ENCODE data around the gene IL37. TPM values are rescaled to one million over a fixed set of nuclear protein-coding genes. Genes with fewer than 3 reads are reported as not detected.

Gene IL37
- total RNA-seq, 1 experiment from 2014 or later, result not detected

- no peak for DNase-seq (ENCODE audit: unreplicated experiment)
- no TSS peak for BruUV-seq (replicated peaks)
- Mint-ChIP-seq H3K9me3 (ENCODE audit: unreplicated experiment) (no peaks in the 10 kb centered on the region), H3K4me1 (ENCODE audit: insufficient read depth, unreplicated experiment) (peaks cover 35% of the 10 kb centered on the region), H3K27ac (ENCODE audit: low read depth, unreplicated experiment) (peak overlapping the region; percentile 69), H3K27me3 (ENCODE audit: insufficient read depth, unreplicated experiment) (no peaks in the 10 kb centered on the region), H3K36me3 (ENCODE audit: insufficient read depth, unreplicated experiment) (peaks cover 5% of the 10 kb centered on the region), H3K4me3 (ENCODE audit: unreplicated experiment) (no peak overlapping the region)
- intact Hi-C loops (cut with micrococcal nuclease), result loop anchor here (1.0 to 10.0 kb wide), 3 partner anchors 96 to 275 kb away; partner anchors contain the start of gene CKAP2L
- ChIA-PET POLR2A (interaction anchor here (0.8 to 2.4 kb wide), 8 partner anchors 8 to 235 kb away, joined by 3 to 10 read pairs (median 3); no protein-coding TSS in a partner anchor), CTCF (interaction anchor here (0.5 to 1.5 kb wide), 6 partner anchors 9 to 944 kb away, joined by 3 to 5 read pairs (median 4); no protein-coding TSS in a partner anchor)
- no peak for TF ChIP-seq CTCF (IDR thresholded peaks at IDR 0.05; ENCODE audit: unreplicated experiment)
Measured at GRCh38 chr2:112879491-112880041, 31.4 kb upstream of the IL37 start.

GRCh38 chr2:112880091-112880531 is 30.9 kb upstream of the IL37 start:
- peaks cover 35% of the 10 kb centered on the region for H3K4me1 Mint-ChIP-seq (ENCODE audit: insufficient read depth, unreplicated experiment)
- no peaks in the 10 kb centered on the region for H3K27me3 Mint-ChIP-seq (ENCODE audit: insufficient read depth, unreplicated experiment)
- no peak for TF ChIP-seq CTCF (IDR thresholded peaks at IDR 0.05; ENCODE audit: unreplicated experiment)
- peaks cover 5% of the 10 kb centered on the region for H3K36me3 Mint-ChIP-seq (ENCODE audit: insufficient read depth, unreplicated experiment)
- no peak overlapping the region for H3K4me3 Mint-ChIP-seq (ENCODE audit: unreplicated experiment)
- ChIA-PET POLR2A (interaction anchor here (0.8 to 1.4 kb wide), 7 partner anchors 9 to 236 kb away, joined by 3 to 5 read pairs (median 3); no protein-coding TSS in a partner anchor), CTCF (interaction anchor here (0.5 to 1.5 kb wide), 6 partner anchors 9 to 945 kb away, joined by 3 to 5 read pairs (median 4); no protein-coding TSS in a partner anchor)
- H3K27ac Mint-ChIP-seq (ENCODE audit: low read depth, unreplicated experiment), result peak overlapping the region; percentile 69
- no TSS peak for BruUV-seq (replicated peaks)
- peak; percentile 44 for DNase-seq (ENCODE audit: unreplicated experiment)
- no peaks in the 10 kb centered on the region for H3K9me3 Mint-ChIP-seq (ENCODE audit: unreplicated experiment)
- intact Hi-C loops (cut with micrococcal nuclease), result loop anchor here (1.0 to 10.0 kb wide), 3 partner anchors 97 to 275 kb away; partner anchors contain the start of gene CKAP2L

- no peak overlapping the region for H3K4me3 Mint-ChIP-seq (ENCODE audit: unreplicated experiment)
- CTCF ChIA-PET, result interaction anchor here (1.1 to 1.5 kb wide), 3 partner anchors 10 to 132 kb away, joined by 3 to 5 read pairs (median 4); no protein-coding TSS in a partner anchor
- BruUV-seq (replicated peaks), result no TSS peak
- H3K36me3 Mint-ChIP-seq (ENCODE audit: insufficient read depth, unreplicated experiment), result peaks cover 5% of the 10 kb centered on the region
- intact Hi-C loops (cut with micrococcal nuclease), result loop anchor here (1.0 to 10.0 kb wide), 3 partner anchors 97 to 276 kb away; partner anchors contain the start of gene CKAP2L
- DNase-seq (ENCODE audit: unreplicated experiment), result no peak
- no peaks in the 10 kb centered on the region for H3K9me3 Mint-ChIP-seq (ENCODE audit: unreplicated experiment)
- peaks cover 35% of the 10 kb centered on the region for H3K4me1 Mint-ChIP-seq (ENCODE audit: insufficient read depth, unreplicated experiment)
- peak overlapping the region; percentile 69 for H3K27ac Mint-ChIP-seq (ENCODE audit: low read depth, unreplicated experiment)
- TF ChIP-seq CTCF (IDR thresholded peaks at IDR 0.05; ENCODE audit: unreplicated experiment), result no peak
- no peaks in the 10 kb centered on the region for H3K27me3 Mint-ChIP-seq (ENCODE audit: insufficient read depth, unreplicated experiment)
- POLR2A ChIA-PET, result interaction anchor here (0.9 to 1.5 kb wide), 8 partner anchors 85 to 236 kb away, joined by 3 to 6 read pairs (median 3); no protein-coding TSS in a partner anchor
Measured at GRCh38 chr2:112880696-112881095, 30.3 kb upstream of the IL37 start.

Data from MCF 10A (cell line).